H9 (cell line): Measurements from ENCODE around the gene SLC9A2. TPM values are rescaled to one million over a fixed set of nuclear protein-coding genes. Genes with fewer than 3 reads are reported as not detected.

Experiments
- DNase-seq: peaks from one replicate; pipeline ENCODE4 v3.0.0-alpha.2; 2017
- H2AFZ ChIP-seq: one replicate; pipeline ENCODE4 v1.6.1; 2013; ENCODE audit warnings: mild to moderate bottlenecking, low read length, control low read depth, moderate library complexity
- H2AK5ac ChIP-seq: 2 replicates; pipeline ENCODE4 v1.6.1; 2013; ENCODE audit warnings: low read length, control low read depth, mixed read lengths; ENCODE audit not compliant: insufficient read length
- H2BK120ac ChIP-seq: one replicate; pipeline ENCODE4 v1.6.1; 2013; ENCODE audit warnings: low read depth, mild to moderate bottlenecking, low read length, control low read depth, inconsistent platforms; ENCODE audit not compliant: poor library complexity, severe bottlenecking
- H2BK12ac ChIP-seq: 2 replicates; pipeline ENCODE4 v1.6.1; 2013; ENCODE audit warnings: low read length, control low read depth, mixed read lengths, low read depth; ENCODE audit not compliant: insufficient read length
- H2BK15ac ChIP-seq: 2 replicates; pipeline ENCODE4 v1.6.1; 2013; ENCODE audit warnings: low read depth, low read length, control low read depth
- H2BK20ac ChIP-seq: one replicate; pipeline ENCODE4 v1.6.1; 2013; ENCODE audit warnings: low read depth, mild to moderate bottlenecking, low read length, control low read depth, inconsistent platforms; ENCODE audit not compliant: poor library complexity, severe bottlenecking
- H2BK5ac ChIP-seq: 2 replicates; pipeline ENCODE4 v1.6.1; 2013; ENCODE audit warnings: low read length, control low read depth, mixed read lengths; ENCODE audit not compliant: insufficient read length
- H3K14ac ChIP-seq: 2 replicates; pipeline ENCODE4 v1.6.1; 2013; ENCODE audit warnings: low read length, control low read depth; ENCODE audit not compliant: insufficient read depth
- H3K18ac ChIP-seq: 2 replicates; pipeline ENCODE4 v1.6.1; 2013; ENCODE audit warnings: low read depth, mild to moderate bottlenecking, mixed read lengths, low read length, control low read depth; ENCODE audit not compliant: insufficient read length
- H3K23ac ChIP-seq: 2 replicates; pipeline ENCODE4 v1.6.1; 2013; ENCODE audit warnings: low read length, control low read depth, mixed read lengths, low read depth; ENCODE audit not compliant: insufficient read length
- H3K23me2 ChIP-seq: 2 replicates; pipeline ENCODE4 v1.6.1; 2013; ENCODE audit warnings: low read depth, mild to moderate bottlenecking, mixed read lengths, low read length, control low read depth; ENCODE audit not compliant: insufficient read length, poor library complexity, severe bottlenecking
- H3K27ac ChIP-seq: 2 replicates; pipeline ENCODE4 v1.5.1; 2013; ENCODE audit warnings: low read length, control low read depth, mixed read lengths, low read depth; ENCODE audit not compliant: insufficient read length
- H3K27me3 ChIP-seq: 2 replicates; pipeline ENCODE4 v1.6.1; 2013; ENCODE audit warnings: low read length, control low read depth, inconsistent platforms; ENCODE audit not compliant: insufficient read depth
- H3K4ac ChIP-seq: 2 replicates; pipeline ENCODE4 v1.6.1; 2013; ENCODE audit warnings: low read depth, mild to moderate bottlenecking, control low read depth, inconsistent platforms, low read length, moderate library complexity
- H3K4me1 ChIP-seq: 2 replicates; pipeline ENCODE4 v1.6.1; 2013; ENCODE audit warnings: low read length, control low read depth, inconsistent platforms; ENCODE audit not compliant: insufficient read depth
- H3K4me2 ChIP-seq: 2 replicates; pipeline ENCODE4 v1.6.1; 2013; ENCODE audit warnings: low read length, control low read depth, mixed read lengths; ENCODE audit not compliant: insufficient read length, insufficient read depth
- H3K56ac ChIP-seq: 2 replicates; pipeline ENCODE4 v1.6.1; 2013; ENCODE audit warnings: low read depth, mild to moderate bottlenecking, mixed read lengths, low read length, control low read depth; ENCODE audit not compliant: insufficient read length
- H3K79me1 ChIP-seq: 2 replicates; pipeline ENCODE4 v1.6.1; 2013; ENCODE audit warnings: low read depth, mild to moderate bottlenecking, moderate library complexity, low read length, control low read depth, inconsistent platforms; ENCODE audit not compliant: insufficient read depth, poor library complexity, severe bottlenecking
- H3K79me2 ChIP-seq: 2 replicates; pipeline ENCODE4 v1.6.1; 2013; ENCODE audit warnings: low read length, control low read depth, inconsistent platforms; ENCODE audit not compliant: insufficient read depth
- H3K9ac ChIP-seq: 2 replicates; pipeline ENCODE4 v1.6.1; 2013; ENCODE audit warnings: low read length, control low read depth, mixed read lengths; ENCODE audit not compliant: insufficient read length; ENCODE audit errors: extremely low read depth
- H3K9me3 ChIP-seq: one replicate; pipeline ENCODE4 v1.6.1; 2013; ENCODE audit warnings: low read depth, low read length, inconsistent platforms; ENCODE audit not compliant: control insufficient read depth
- H3T11ph ChIP-seq: one replicate; pipeline ENCODE4 v1.6.1; 2013; ENCODE audit warnings: mild to moderate bottlenecking, low read length, control low read depth, inconsistent platforms
- H4K20me1 ChIP-seq: one replicate; pipeline ENCODE4 v1.6.1; 2013; ENCODE audit not compliant: control insufficient read depth, insufficient read length, insufficient read depth
- H4K5ac ChIP-seq: 2 replicates; pipeline ENCODE4 v1.6.1; 2013; ENCODE audit warnings: low read depth, mild to moderate bottlenecking, mixed read lengths, low read length, control low read depth; ENCODE audit not compliant: insufficient read length
- H4K8ac ChIP-seq: replicated peaks from 2 replicates; pipeline ENCODE4 v1.6.1; 2013; ENCODE audit warnings: low read length, control low read depth, mixed read lengths, low read depth; ENCODE audit not compliant: insufficient read length
- H4K91ac ChIP-seq: 2 replicates; pipeline ENCODE4 v1.6.1; 2013; ENCODE audit warnings: low read depth, mild to moderate bottlenecking, moderate library complexity, mixed read lengths, low read length, control low read depth; ENCODE audit not compliant: insufficient read length
- H3K27ac Mint-ChIP-seq, 3 experiments: 2 replicates in 2 of 3; 3 replicates in 1 of 3; pipeline ENCODE4 v1.8.0; 2020 to 2021; ENCODE audit warnings: mixed read lengths in 3 of 3, mild to moderate bottlenecking in 1 of 3, moderate library complexity in 1 of 3
- H3K27me3 Mint-ChIP-seq: 2 replicates; pipeline ENCODE4 v1.8.0; 2021; ENCODE audit warnings: low read depth, mild to moderate bottlenecking, moderate library complexity, mixed read lengths
- H3K36me3 Mint-ChIP-seq, 3 experiments: 2 replicates in 2 of 3; 3 replicates in 1 of 3; pipeline ENCODE4 v1.8.0; 2020 to 2021; ENCODE audit warnings: low read depth in 3 of 3, mixed read lengths in 3 of 3; ENCODE audit not compliant: insufficient read depth in 1 of 3
- H3K4me1 Mint-ChIP-seq, 2 experiments: 2 replicates each; pipeline ENCODE4 v1.8.0; 2020; ENCODE audit warnings: mixed read lengths in 2 of 2
- H3K4me3 Mint-ChIP-seq, 2 experiments: 2 replicates in 1 of 2; 3 replicates in 1 of 2; pipeline ENCODE4 v1.8.0; 2020 to 2021; ENCODE audit warnings: mild to moderate bottlenecking in 2 of 2, mixed read lengths in 2 of 2, moderate library complexity in 1 of 2
- H3K9me3 Mint-ChIP-seq, 2 experiments: 2 replicates in 1 of 2; 3 replicates in 1 of 2; pipeline ENCODE4 v1.8.0; 2020; ENCODE audit warnings: mild to moderate bottlenecking in 2 of 2, mixed read lengths in 2 of 2, moderate library complexity in 1 of 2
- CTCF ChIP-seq: fragments of 200-600 bp; sonication (generic); conservative IDR thresholded peaks from 3 replicates; pipeline ENCODE4 v1.8.0; 2021; ENCODE audit warnings: antibody characterized with exemption, mild to moderate bottlenecking
- WGBS: extraction: QIAGEN DNeasy Blood & Tissue Kit; methylation state at CpG from one replicate; pipeline ENCODE4 v1.1.7; 2013; ENCODE audit warnings: missing lambda C conversion rate, low lambda C conversion rate, mixed read lengths; ENCODE audit not compliant: insufficient read length; ENCODE audit errors: extremely low coverage; 5-methylcytosine and 5-hydroxymethylcytosine counted together
- total RNA-seq: library from RNA; stranded (reverse); gene quantifications from 2 replicates; pipeline ENCODE4 v1.2.1, GENCODE V29; 2021

Gene SLC9A2
- total RNA-seq, 1 experiment from 2014 or later, result 0.04 TPM

- H4K8ac ChIP-seq, result no peak overlapping the region
- Mint-ChIP-seq H3K36me3 (no peaks in the 10 kb centered on the region), H3K9me3 (no peaks in the 10 kb centered on the region), H3K27ac (no peak overlapping the region), H3K4me3 (no peak overlapping the region), H3K4me1 (no peaks in the 10 kb centered on the region), H3K27me3 (peaks cover 2% of the 10 kb centered on the region)
- no peak overlapping the region for H3K4ac ChIP-seq
- no peaks in the 10 kb centered on the region for H3K4me1 ChIP-seq
- H3K9ac ChIP-seq, result no peak overlapping the region
- H3K18ac ChIP-seq, result no peak overlapping the region
- H2BK12ac ChIP-seq, result no peak overlapping the region
- H3K27ac ChIP-seq, result no peak overlapping the region
- TF ChIP-seq CTCF, result no peak
- no peak overlapping the region for H2BK15ac ChIP-seq
- no peaks in the 10 kb centered on the region for H3K79me2 ChIP-seq
- H2BK120ac ChIP-seq, result no peak overlapping the region
- H4K91ac ChIP-seq, result no peak overlapping the region
- no peak overlapping the region for H3K23ac ChIP-seq
- no peak overlapping the region for H3K4me2 ChIP-seq
- H4K5ac ChIP-seq, result no peak overlapping the region
- H2AK5ac ChIP-seq, result no peak overlapping the region
- H3K56ac ChIP-seq, result no peak overlapping the region
- H3K14ac ChIP-seq, result no peak overlapping the region
- H3K9me3 ChIP-seq, result no peaks in the 10 kb centered on the region
- no peak for DNase-seq
- H2BK20ac ChIP-seq, result no peak overlapping the region
- no peaks in the 10 kb centered on the region for H3K27me3 ChIP-seq
- H4K20me1 ChIP-seq, result no peaks in the 10 kb centered on the region
- no peaks in the 10 kb centered on the region for H3K79me1 ChIP-seq
- H3K23me2 ChIP-seq, result no peaks in the 10 kb centered on the region
- no peak overlapping the region for H3T11ph ChIP-seq
- no CpG with 5 or more reads among the region's 4 CpGs for WGBS
- no peak overlapping the region for H2BK5ac ChIP-seq
- H2AFZ ChIP-seq, result no peak overlapping the region
Measured at GRCh38 chr2:102672107-102672776, 52.9 kb downstream of the SLC9A2 start.
